Gastrocnemius medialis (tissue), 4 donors: ENCODE data around the gene SH3TC1. TPM values are rescaled to one million over a fixed set of nuclear protein-coding genes. Genes with fewer than 3 reads are reported as not detected.

ENCODE experiments used
- ATAC-seq, 2 donors: fragments of 150-250 bp; one replicate each; pipeline ENCODE4 v1.9.1; 2016
- DNase-seq, 2 donors: peaks; one replicate each; pipeline ENCODE4 v3.0.0-alpha.2; 2019
- H3K27ac ChIP-seq, 4 donors: fragments of 200-600 bp; sonication (generic); 1 replicate in 1 of 4; 2 replicates in 3 of 4; pipeline ENCODE4 v1.5.1; 2016 to 2018; ENCODE audit warnings: mild to moderate bottlenecking in 2 of 4, moderate library complexity in 1 of 4
- H3K27me3 ChIP-seq, 3 donors: fragments of 200-600 bp; sonication (generic) in 2 of 3; 1 replicate in 1 of 3; 2 replicates in 2 of 3; pipeline versions ENCODE4 v1.5.1 to v1.6.0; 2016 to 2019; ENCODE audit warnings: mild to moderate bottlenecking in 1 of 3, moderate library complexity in 1 of 3
- H3K36me3 ChIP-seq, 2 donors: fragments of 200-600 bp; sonication (generic) in 1 of 2; one replicate each; pipeline ENCODE4 v1.5.1; 2017 to 2018
- H3K4me1 ChIP-seq, 2 donors: fragments of 200-600 bp; sonication (generic) in 1 of 2; one replicate each; pipeline ENCODE4 v1.5.1; 2016 to 2017; ENCODE audit warnings: mild to moderate bottlenecking in 2 of 2
- H3K4me3 ChIP-seq, 4 donors: fragments of 200-600 bp; sonication (generic) in 3 of 4; 1 replicate in 1 of 4; 2 replicates in 3 of 4; pipeline ENCODE4 v1.5.1; 2016 to 2019; ENCODE audit warnings: mild to moderate bottlenecking in 2 of 4
- H3K9me3 ChIP-seq, 3 donors: fragments of 200-600 bp; sonication (generic) in 2 of 3; 1 replicate in 1 of 3; 2 replicates in 2 of 3; pipeline ENCODE4 v1.5.1; 2016 to 2019
- POLR2A ChIP-seq, 2 donors: fragments of 450-650 bp; IDR thresholded peaks; one replicate each; pipeline ENCODE4 v1.6.1; 2017; ENCODE audit warnings: antibody characterized with exemption in 2 of 2, mild to moderate bottlenecking in 2 of 2, moderate library complexity in 2 of 2
- in situ Hi-C, 4 donors: fragments of 200-750 bp; cut with MboI; loops; one replicate each; pipeline versions ENCODE4 v1.15.0 to v1.8.0; 2017; ENCODE audit warnings: low sequenced_read_pairs in 4 of 4
- intact Hi-C: fragments of 100-400 bp; cut with DNase I; formaldehyde crosslinking; loops from one replicate; pipeline ENCODE4 v1.15.1; 2023; ENCODE audit warnings: low total_unique reads
- total RNA-seq, 4 donors: library from RNA; depleted of rRNA; stranded (reverse); fragments of >200 nt; gene quantifications; one replicate each; pipeline versions ENCODE4 v1.1.0 to v1.2.3, GENCODE V29; 2016
- TF ChIP-seq, protein P1 (sequence below), 5 experiments: fragments of 450-650 bp in 3 of 5; fragments of 200-600 bp in 2 of 5; sonication (generic) in 2 of 5; IDR thresholded peaks in 4 of 5; conservative IDR thresholded peaks in 1 of 5; 1 replicate in 4 of 5; 2 replicates in 1 of 5; pipeline ENCODE4 v1.5.1; 2016 to 2019; ENCODE audit warnings: antibody characterized with exemption in 5 of 5, mild to moderate bottlenecking in 3 of 5, moderate library complexity in 3 of 5

The SH3TC1 gene
- total RNA-seq, 4 donors from 2014 or later: 2.9 to 8.5 (median 5.8) TPM

- Histone ChIP-seq H3K36me3 (no peaks in the 10 kb centered on the region), H3K4me3 (no peak overlapping the region), H3K9me3 (no peaks in the 10 kb centered on the region), H3K4me1 (peaks cover 19 to 22% of the 10 kb centered on the region in 2 donors), H3K27me3 (no peaks in the 10 kb centered on the region), H3K27ac (no peak overlapping the region)
- ATAC-seq (no peak), DNase-seq (no peak)
- intact Hi-C loops (no loop called here), in situ Hi-C loops (loop anchor here in 1 of 4 donors (25.0 kb wide), 1 partner anchor 370 kb away; no protein-coding TSS in a partner anchor)
- TF ChIP-seq, protein P1, sequence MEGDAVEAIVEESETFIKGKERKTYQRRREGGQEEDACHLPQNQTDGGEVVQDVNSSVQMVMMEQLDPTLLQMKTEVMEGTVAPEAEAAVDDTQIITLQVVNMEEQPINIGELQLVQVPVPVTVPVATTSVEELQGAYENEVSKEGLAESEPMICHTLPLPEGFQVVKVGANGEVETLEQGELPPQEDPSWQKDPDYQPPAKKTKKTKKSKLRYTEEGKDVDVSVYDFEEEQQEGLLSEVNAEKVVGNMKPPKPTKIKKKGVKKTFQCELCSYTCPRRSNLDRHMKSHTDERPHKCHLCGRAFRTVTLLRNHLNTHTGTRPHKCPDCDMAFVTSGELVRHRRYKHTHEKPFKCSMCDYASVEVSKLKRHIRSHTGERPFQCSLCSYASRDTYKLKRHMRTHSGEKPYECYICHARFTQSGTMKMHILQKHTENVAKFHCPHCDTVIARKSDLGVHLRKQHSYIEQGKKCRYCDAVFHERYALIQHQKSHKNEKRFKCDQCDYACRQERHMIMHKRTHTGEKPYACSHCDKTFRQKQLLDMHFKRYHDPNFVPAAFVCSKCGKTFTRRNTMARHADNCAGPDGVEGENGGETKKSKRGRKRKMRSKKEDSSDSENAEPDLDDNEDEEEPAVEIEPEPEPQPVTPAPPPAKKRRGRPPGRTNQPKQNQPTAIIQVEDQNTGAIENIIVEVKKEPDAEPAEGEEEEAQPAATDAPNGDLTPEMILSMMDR (IDR thresholded peaks at IDR 0.05 in 4 of 5, conservative IDR thresholded peaks at IDR 0.05 in 1 of 5): no peak
- no peak for TF ChIP-seq POLR2A (IDR thresholded peaks at IDR 0.05)
Measured at GRCh38 chr4:8182294-8182693, 16.8 kb upstream of the SH3TC1 start.

DNA sequence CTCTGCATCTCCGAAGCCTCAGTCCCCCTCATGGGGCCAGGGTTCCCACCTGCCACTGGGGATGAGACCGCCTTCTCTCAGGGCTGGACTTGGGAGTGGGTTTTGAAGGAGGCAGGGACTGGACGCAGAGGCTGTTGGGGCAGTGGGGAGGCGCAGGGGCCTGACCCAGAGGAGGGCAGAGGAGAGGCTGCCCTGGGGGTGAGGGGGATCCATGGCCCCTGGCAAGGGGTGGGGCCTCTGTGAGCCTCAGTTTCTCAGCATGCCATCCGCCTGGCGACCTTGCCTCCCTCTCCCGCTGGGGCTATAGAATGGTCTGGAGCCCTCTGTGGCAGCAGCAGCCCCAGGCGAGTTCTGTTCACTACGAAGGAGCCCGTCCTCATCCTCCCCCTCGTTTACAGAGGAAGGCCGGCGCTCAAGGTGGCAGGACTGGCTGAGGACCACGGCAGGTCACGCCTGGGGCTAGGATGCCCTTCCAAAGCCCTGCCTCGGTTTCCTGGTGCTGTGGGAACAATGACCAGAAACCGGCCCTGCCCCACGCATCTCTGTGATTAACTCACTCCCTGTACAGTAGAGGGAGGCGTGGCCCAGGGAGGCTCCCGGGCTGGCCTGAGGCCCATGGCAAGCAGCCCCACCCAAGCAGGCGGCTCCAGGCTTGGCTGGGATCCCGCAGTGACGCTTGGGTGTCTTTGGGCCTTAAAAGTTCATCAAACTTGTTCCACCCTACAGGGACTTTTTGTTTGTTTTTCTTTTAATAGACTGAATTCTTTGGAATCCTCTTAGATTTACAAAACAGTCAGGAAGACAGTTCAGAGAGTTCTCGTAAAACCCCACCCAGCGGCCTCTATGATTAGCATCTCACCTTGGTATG lies 16.0 kb upstream of the SH3TC1 start:
- in situ Hi-C loops: loop anchor here in 1 of 4 donors (25.0 kb wide), 1 partner anchor 371 kb away; no protein-coding TSS in a partner anchor
- intact Hi-C loops: no loop called here
- DNase-seq: peak; percentile 62 to 77
- ATAC-seq: peak; percentile 52 to 56
- TF ChIP-seq, protein P1 (IDR thresholded peaks at IDR 0.05 in 4 of 5, conservative IDR thresholded peaks at IDR 0.05 in 1 of 5): no peak
- no peak for TF ChIP-seq POLR2A (IDR thresholded peaks at IDR 0.05)
- Histone ChIP-seq H3K27ac (peak overlapping the region in 3 of 4 donors; percentile 6 to 33 (median 33)), H3K36me3 (no peaks in the 10 kb centered on the region), H3K4me1 (peaks cover 19 to 24% of the 10 kb centered on the region in 2 donors), H3K4me3 (no peak overlapping the region), H3K27me3 (no peaks in the 10 kb centered on the region), H3K9me3 (no peaks in the 10 kb centered on the region)

DNA sequence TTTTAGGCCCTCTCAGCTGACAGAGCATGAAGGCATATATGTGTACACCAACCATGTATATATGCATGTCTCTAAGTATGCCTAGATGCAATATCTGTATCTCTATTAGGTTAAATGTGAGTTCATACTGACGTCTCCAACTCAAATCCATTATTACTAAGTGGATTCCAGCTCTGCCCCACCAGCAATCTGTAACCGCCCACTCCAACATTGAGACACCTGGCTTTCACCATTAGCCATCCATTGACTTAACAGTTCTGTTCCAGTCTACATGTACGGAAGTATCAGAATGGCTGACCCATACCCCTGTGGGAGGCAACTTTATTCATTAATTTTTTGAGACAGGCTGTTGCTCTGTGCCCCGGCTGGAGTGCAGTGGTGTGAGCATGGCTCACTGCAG lies 15.0 kb upstream of the SH3TC1 start:
- Histone ChIP-seq H3K9me3 (no peaks in the 10 kb centered on the region), H3K27me3 (no peaks in the 10 kb centered on the region), H3K36me3 (no peaks in the 10 kb centered on the region), H3K27ac (peak overlapping the region in 2 of 4 donors; percentile 6 to 33), H3K4me3 (no peak overlapping the region), H3K4me1 (peaks cover 28 to 33% of the 10 kb centered on the region in 2 donors)
- TF ChIP-seq POLR2A (IDR thresholded peaks at IDR 0.05): no peak
- TF ChIP-seq, protein P1 (IDR thresholded peaks at IDR 0.05 in 4 of 5, conservative IDR thresholded peaks at IDR 0.05 in 1 of 5): no peak
- intact Hi-C loops (no loop called here), in situ Hi-C loops (loop anchor here in 1 of 4 donors (25.0 kb wide), 1 partner anchor 372 kb away; no protein-coding TSS in a partner anchor)
- no peak for DNase-seq
- no peak for ATAC-seq

DNA sequence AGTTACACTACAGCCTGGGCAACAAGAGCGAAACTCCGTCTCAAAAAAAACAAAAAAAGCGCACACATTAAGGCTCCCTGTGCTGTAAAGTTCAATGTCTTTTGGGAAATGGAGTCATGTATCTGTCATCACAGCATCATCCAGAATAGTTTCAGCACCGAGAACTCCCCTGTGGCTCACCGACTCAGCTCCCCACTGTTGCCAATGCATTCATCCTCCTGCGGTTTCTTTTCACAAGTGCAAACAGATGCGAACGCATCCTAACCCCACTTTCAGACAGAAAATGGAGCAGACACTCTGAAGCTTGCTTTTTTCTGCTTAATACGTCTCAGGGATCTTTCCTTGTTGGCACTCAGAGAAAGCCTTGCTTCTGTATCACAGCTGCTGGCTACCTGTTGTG lies 13.8 kb upstream of the SH3TC1 start:
- H3K4me3 ChIP-seq: no peak overlapping the region
- no peaks in the 10 kb centered on the region for H3K27me3 ChIP-seq
- peaks cover 39 to 46% of the 10 kb centered on the region in 2 donors for H3K4me1 ChIP-seq

More for the DNA sequence above, 13.8 kb upstream of the SH3TC1 start:
- Histone ChIP-seq H3K36me3 (no peaks in the 10 kb centered on the region), H3K27ac (no peak overlapping the region), H3K9me3 (no peaks in the 10 kb centered on the region)
- TF ChIP-seq, protein P1 (IDR thresholded peaks at IDR 0.05 in 4 of 5, conservative IDR thresholded peaks at IDR 0.05 in 1 of 5): no peak
- TF ChIP-seq POLR2A (IDR thresholded peaks at IDR 0.05): no peak
- intact Hi-C loops: no loop called here
- ATAC-seq: no peak
- DNase-seq: no peak
- in situ Hi-C loops: loop anchor here in 1 of 4 donors (25.0 kb wide), 1 partner anchor 373 kb away; no protein-coding TSS in a partner anchor
